ENCODE data around the gene MED31. TPM values are rescaled to one million over a fixed set of nuclear protein-coding genes. Genes with fewer than 3 reads are reported as not detected.

Gene MED31
- total RNA-seq, 1 donor from 2014 or later = not detected

DNA sequence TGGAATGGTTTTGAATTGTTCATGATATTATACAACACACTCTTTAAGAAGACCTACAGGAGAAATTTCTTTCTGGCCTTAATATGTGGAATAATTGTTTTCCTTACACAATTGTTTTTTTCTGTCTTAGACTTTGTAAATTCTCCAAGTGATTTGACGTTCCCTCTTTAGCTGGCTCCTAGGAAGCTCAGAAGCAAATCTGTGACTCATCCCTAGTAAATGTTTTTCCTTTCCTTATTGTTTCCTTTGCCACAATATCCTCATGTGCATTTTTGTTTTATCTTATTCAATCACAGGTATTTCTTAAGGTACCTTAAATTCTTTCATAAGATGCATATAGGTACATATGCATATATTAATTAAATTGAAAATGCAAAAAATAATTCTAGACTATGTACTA lies 24.4 kb downstream of the MED31 start:
- no peak for DNase-seq (ENCODE audit: low spot score in 2 of 2)
- intact Hi-C loops (cut with DNase I) = no loop called here
- H3K4me3 ChIP-seq = no peak overlapping the region
- no peaks in the 10 kb centered on the region for H3K27me3 ChIP-seq
- H3K36me3 ChIP-seq = peaks cover 35 to 57% of the 10 kb centered on the region in 2 donors
- H3K9me3 ChIP-seq = no peaks in the 10 kb centered on the region
- H3K27ac ChIP-seq = no peak overlapping the region
- TF ChIP-seq, protein P1, sequence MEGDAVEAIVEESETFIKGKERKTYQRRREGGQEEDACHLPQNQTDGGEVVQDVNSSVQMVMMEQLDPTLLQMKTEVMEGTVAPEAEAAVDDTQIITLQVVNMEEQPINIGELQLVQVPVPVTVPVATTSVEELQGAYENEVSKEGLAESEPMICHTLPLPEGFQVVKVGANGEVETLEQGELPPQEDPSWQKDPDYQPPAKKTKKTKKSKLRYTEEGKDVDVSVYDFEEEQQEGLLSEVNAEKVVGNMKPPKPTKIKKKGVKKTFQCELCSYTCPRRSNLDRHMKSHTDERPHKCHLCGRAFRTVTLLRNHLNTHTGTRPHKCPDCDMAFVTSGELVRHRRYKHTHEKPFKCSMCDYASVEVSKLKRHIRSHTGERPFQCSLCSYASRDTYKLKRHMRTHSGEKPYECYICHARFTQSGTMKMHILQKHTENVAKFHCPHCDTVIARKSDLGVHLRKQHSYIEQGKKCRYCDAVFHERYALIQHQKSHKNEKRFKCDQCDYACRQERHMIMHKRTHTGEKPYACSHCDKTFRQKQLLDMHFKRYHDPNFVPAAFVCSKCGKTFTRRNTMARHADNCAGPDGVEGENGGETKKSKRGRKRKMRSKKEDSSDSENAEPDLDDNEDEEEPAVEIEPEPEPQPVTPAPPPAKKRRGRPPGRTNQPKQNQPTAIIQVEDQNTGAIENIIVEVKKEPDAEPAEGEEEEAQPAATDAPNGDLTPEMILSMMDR (IDR thresholded peaks at IDR 0.05) = no peak
- no peaks in the 10 kb centered on the region for H3K4me1 ChIP-seq

DNA sequence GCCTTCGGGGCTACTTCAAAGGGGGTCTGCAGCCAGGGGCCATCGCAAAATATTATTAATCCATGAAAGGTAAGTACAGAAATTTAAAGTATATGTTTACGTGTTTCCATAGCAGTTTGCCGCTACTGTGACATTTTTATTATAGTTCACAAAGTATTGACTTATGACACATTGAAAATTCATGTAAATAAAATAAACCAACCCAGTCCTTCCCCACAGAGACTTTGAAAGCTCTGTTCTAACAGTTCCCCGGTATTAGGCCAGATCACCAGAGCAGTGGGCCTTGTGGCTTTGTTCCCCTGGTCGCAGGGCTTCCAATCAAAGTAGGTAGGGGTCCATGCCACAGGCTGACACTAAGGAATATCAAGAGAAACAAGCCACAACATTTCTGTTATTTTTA lies 24.8 kb downstream of the MED31 start:
- TF ChIP-seq, protein P1 (IDR thresholded peaks at IDR 0.05) = no peak
- Histone ChIP-seq H3K27ac (no peak overlapping the region), H3K4me3 (no peak overlapping the region), H3K9me3 (no peaks in the 10 kb centered on the region), H3K36me3 (peaks cover 34 to 56% of the 10 kb centered on the region in 2 donors), H3K27me3 (no peaks in the 10 kb centered on the region), H3K4me1 (no peaks in the 10 kb centered on the region)
- DNase-seq (ENCODE audit: low spot score in 2 of 2) = no peak
- intact Hi-C loops (cut with DNase I) = no loop called here

DNA sequence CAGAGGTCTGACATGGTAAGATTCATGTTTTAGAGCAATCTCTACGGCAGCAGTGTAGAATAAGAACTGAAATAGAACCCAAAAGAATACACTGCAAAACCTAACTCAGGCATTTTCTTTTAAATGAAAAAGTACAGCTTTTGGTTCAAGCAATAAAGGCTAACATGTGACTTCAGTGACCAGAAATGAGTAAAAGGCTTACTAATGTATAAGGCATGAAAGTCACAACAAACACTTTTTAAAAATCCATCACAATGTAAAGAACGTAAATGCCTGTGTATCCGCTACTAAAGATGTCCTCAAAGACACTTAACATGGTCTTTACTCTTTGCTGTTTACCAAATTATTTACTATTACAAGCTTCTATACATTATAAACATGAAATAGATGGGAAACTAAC lies 27.5 kb downstream of the MED31 start:
- DNase-seq (ENCODE audit: low spot score in 2 of 2) = no peak
- Histone ChIP-seq H3K27ac (no peak overlapping the region), H3K4me3 (no peak overlapping the region), H3K36me3 (peaks cover 34 to 55% of the 10 kb centered on the region in 2 donors), H3K4me1 (no peaks in the 10 kb centered on the region), H3K9me3 (no peaks in the 10 kb centered on the region), H3K27me3 (no peaks in the 10 kb centered on the region)
- intact Hi-C loops (cut with DNase I) = no loop called here
- TF ChIP-seq, protein P1 (IDR thresholded peaks at IDR 0.05) = no peak

DNA sequence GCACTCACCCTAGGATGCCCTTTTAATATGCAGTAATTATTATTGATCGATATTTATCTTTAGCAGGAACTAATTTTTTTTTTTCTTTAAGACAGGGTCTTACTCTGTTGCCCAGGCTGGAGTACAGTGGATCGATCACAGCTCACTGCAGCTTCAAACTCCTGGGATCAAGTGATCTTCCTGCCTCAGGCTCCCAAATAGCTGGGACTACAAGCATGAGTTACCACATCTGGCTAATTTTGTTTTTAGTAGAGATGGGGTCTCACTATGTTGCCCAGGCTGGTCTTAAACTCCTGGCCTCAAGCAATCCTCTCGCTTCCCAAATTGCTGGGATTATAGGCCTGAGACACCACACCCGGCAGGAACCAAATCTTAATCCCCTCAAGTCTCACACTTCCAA lies 40.2 kb downstream of the MED31 start:
- no peaks in the 10 kb centered on the region for H3K9me3 ChIP-seq
- no peaks in the 10 kb centered on the region for H3K27me3 ChIP-seq
- intact Hi-C loops (cut with DNase I) = no loop called here
- no peak for DNase-seq (ENCODE audit: low spot score in 2 of 2)
- TF ChIP-seq, protein P1 (IDR thresholded peaks at IDR 0.05) = no peak
- H3K4me3 ChIP-seq = no peak overlapping the region
- no peaks in the 10 kb centered on the region for H3K4me1 ChIP-seq
- peaks cover 42 to 65% of the 10 kb centered on the region in 2 donors for H3K36me3 ChIP-seq
- H3K27ac ChIP-seq = no peak overlapping the region

DNA sequence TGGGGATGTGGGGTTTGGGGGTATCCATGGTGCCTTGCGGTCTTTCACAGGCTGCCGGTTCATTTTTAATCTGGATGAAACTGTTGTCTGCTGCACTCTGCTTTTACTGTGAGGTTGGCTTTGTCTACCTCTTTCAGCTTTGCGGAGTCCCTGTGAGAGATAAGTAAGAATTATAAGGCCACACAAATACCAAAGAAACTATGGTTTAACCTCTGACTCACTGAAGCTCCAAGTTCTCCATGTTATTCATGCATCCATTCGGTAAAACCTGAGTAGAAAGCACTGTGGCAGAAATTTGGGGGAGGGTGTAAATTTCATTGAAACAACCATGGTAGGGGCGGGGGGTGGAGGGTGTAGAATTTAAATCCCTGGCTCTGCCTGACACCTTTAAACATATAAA lies 41.4 kb downstream of the MED31 start:
- no peak for DNase-seq (ENCODE audit: low spot score in 2 of 2)
- TF ChIP-seq, protein P1 (IDR thresholded peaks at IDR 0.05) = no peak
- H3K9me3 ChIP-seq = no peaks in the 10 kb centered on the region
- intact Hi-C loops (cut with DNase I) = no loop called here
- no peak overlapping the region for H3K4me3 ChIP-seq
- no peak overlapping the region for H3K27ac ChIP-seq
- no peaks in the 10 kb centered on the region for H3K4me1 ChIP-seq
- no peaks in the 10 kb centered on the region for H3K27me3 ChIP-seq
- peaks cover 45 to 74% of the 10 kb centered on the region in 2 donors for H3K36me3 ChIP-seq

DNA sequence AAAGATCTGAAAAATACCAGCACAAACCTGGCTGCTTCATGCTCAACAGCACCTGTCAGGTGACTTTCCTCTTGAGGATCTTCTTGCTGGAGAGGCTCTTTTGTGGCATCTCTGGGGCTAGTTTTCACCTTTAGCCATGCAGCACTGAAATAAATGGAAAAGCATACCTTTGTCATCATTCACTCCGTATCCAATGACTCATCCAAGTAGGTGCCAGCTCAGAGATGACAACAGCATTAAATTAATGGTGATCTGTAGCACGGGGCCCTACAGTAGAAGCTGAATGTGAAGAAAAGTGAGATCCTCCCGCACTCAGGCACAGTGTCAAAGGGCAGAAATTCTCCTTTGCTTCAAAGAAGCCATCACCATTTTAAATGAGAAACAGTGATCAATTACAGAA lies 43.1 kb downstream of the MED31 start:
- Histone ChIP-seq H3K4me3 (no peak overlapping the region), H3K27me3 (no peaks in the 10 kb centered on the region), H3K4me1 (no peaks in the 10 kb centered on the region), H3K36me3 (peaks cover 44 to 75% of the 10 kb centered on the region in 2 donors), H3K27ac (no peak overlapping the region), H3K9me3 (no peaks in the 10 kb centered on the region)
- intact Hi-C loops (cut with DNase I) = no loop called here
- TF ChIP-seq, protein P1 (IDR thresholded peaks at IDR 0.05) = no peak
- no peak for DNase-seq (ENCODE audit: low spot score in 2 of 2)
